WTC11 (cell line): ENCODE measurements around the gene CLDN8.

Experiments used
- CREB1 ChIP-seq: sonication (generic); formaldehyde crosslinking; IDR thresholded peaks from 2 replicates; pipeline ENCODE4 v1.8.0; 2023; ENCODE audit warnings: mild to moderate bottlenecking, missing genetic modification reagents
- ELF4 ChIP-seq: sonication (generic); formaldehyde crosslinking; IDR thresholded peaks from 2 replicates; pipeline ENCODE4 v1.8.1; 2022; ENCODE audit warnings: low read depth, mild to moderate bottlenecking, moderate library complexity, missing genetic modification reagents
- ETV6 ChIP-seq: sonication (generic); formaldehyde crosslinking; IDR thresholded peaks from 2 replicates; pipeline ENCODE4 v1.8.1; 2022; ENCODE audit warnings: mild to moderate bottlenecking, missing genetic modification reagents
- JUN ChIP-seq: sonication (generic); formaldehyde crosslinking; IDR thresholded peaks from 2 replicates; pipeline ENCODE4 v1.8.0; 2023; ENCODE audit warnings: mild to moderate bottlenecking, missing genetic modification reagents
- MAX ChIP-seq: sonication (generic); formaldehyde crosslinking; IDR thresholded peaks from 2 replicates; pipeline ENCODE4 v1.8.0; 2022; ENCODE audit warnings: mild to moderate bottlenecking, missing genetic modification reagents
- MXD4 ChIP-seq: fragments of 250-450 bp; sonication (Bioruptor Pico); IDR thresholded peaks from 2 replicates; pipeline ENCODE4 v1.8.0; 2021; ENCODE audit warnings: mild to moderate bottlenecking, moderate library complexity, borderline replicate concordance
- MYBL2 ChIP-seq: sonication (generic); formaldehyde crosslinking; IDR thresholded peaks from 2 replicates; pipeline ENCODE4 v1.8.1; 2023; ENCODE audit warnings: mild to moderate bottlenecking, moderate library complexity, missing genetic modification reagents
- NFYB ChIP-seq: sonication (generic); formaldehyde crosslinking; conservative IDR thresholded peaks from 2 replicates; pipeline ENCODE4 v1.8.0; 2022; ENCODE audit warnings: low read depth, missing genetic modification reagents
- OVOL2 ChIP-seq: fragments of 250-450 bp; sonication (Bioruptor Pico); IDR thresholded peaks from 2 replicates; pipeline ENCODE4 v1.9.0; 2021; ENCODE audit warnings: mild to moderate bottlenecking, borderline replicate concordance
- TCF7 ChIP-seq: sonication (generic); formaldehyde crosslinking; IDR thresholded peaks from 2 replicates; pipeline ENCODE4 v1.8.0; 2022; ENCODE audit warnings: mild to moderate bottlenecking, low read depth, missing genetic modification reagents, moderate library complexity
- ZSCAN18 ChIP-seq: fragments of 250-450 bp; sonication (Bioruptor Pico); IDR thresholded peaks from 2 replicates; pipeline ENCODE4 v2.1.2; 2022; ENCODE audit warnings: mild to moderate bottlenecking, moderate library complexity
- TF ChIP-seq, protein P1 (sequence below): fragments of 200-600 bp; IDR thresholded peaks from 2 replicates; pipeline ENCODE4 v1.8.0; 2022; ENCODE audit warnings: antibody characterized with exemption
- TF ChIP-seq, protein P2 (sequence below): sonication (generic); formaldehyde crosslinking; IDR thresholded peaks from 2 replicates; pipeline ENCODE4 v1.8.0; 2023; ENCODE audit warnings: missing genetic modification reagents

- TF ChIP-seq OVOL2: no peak
- TF ChIP-seq, protein P1, sequence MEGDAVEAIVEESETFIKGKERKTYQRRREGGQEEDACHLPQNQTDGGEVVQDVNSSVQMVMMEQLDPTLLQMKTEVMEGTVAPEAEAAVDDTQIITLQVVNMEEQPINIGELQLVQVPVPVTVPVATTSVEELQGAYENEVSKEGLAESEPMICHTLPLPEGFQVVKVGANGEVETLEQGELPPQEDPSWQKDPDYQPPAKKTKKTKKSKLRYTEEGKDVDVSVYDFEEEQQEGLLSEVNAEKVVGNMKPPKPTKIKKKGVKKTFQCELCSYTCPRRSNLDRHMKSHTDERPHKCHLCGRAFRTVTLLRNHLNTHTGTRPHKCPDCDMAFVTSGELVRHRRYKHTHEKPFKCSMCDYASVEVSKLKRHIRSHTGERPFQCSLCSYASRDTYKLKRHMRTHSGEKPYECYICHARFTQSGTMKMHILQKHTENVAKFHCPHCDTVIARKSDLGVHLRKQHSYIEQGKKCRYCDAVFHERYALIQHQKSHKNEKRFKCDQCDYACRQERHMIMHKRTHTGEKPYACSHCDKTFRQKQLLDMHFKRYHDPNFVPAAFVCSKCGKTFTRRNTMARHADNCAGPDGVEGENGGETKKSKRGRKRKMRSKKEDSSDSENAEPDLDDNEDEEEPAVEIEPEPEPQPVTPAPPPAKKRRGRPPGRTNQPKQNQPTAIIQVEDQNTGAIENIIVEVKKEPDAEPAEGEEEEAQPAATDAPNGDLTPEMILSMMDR: no peak
- no peak for TF ChIP-seq MAX (CRISPR knock-in tag)
- no peak for TF ChIP-seq MYBL2 (CRISPR knock-in tag)
- TF ChIP-seq ZSCAN18 (CRISPR knock-in tag): no peak
- TF ChIP-seq MXD4: no peak
- TF ChIP-seq JUN (CRISPR knock-in tag): no peak
- TF ChIP-seq ELF4 (CRISPR knock-in tag): no peak
- TF ChIP-seq CREB1 (CRISPR knock-in tag): no peak
- no peak for TF ChIP-seq NFYB
- no peak for TF ChIP-seq ETV6 (CRISPR knock-in tag)
- TF ChIP-seq, protein P2, sequence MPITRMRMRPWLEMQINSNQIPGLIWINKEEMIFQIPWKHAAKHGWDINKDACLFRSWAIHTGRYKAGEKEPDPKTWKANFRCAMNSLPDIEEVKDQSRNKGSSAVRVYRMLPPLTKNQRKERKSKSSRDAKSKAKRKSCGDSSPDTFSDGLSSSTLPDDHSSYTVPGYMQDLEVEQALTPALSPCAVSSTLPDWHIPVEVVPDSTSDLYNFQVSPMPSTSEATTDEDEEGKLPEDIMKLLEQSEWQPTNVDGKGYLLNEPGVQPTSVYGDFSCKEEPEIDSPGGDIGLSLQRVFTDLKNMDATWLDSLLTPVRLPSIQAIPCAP (CRISPR knock-in tag): no peak
- no peak for TF ChIP-seq TCF7
Observed at GRCh38 chr21:30256100-30256499, 40.2 kb upstream of the CLDN8 start.
